Osteoblast (primary cell): Measurements from ENCODE around the gene THPO. TPM values are rescaled to one million over a fixed set of nuclear protein-coding genes. Genes with fewer than 3 reads are reported as not detected.
A peak's percentile ranks its signal among the peaks of the same experiment; 100 is the strongest.

Source experiments
- DNase-seq: peaks from one replicate; pipeline ENCODE4 v3.0.0; 2011; ENCODE audit warnings: low spot score, mixed read lengths; ENCODE audit not compliant: insufficient read length; ENCODE audit errors: missing footprints
- H2AFZ ChIP-seq: 2 replicates; pipeline ENCODE4 v1.6.0; 2011; ENCODE audit warnings: mild to moderate bottlenecking, low read length
- H3K27ac ChIP-seq: 2 replicates; pipeline ENCODE4 v1.5.1; 2011; ENCODE audit warnings: mild to moderate bottlenecking, low read depth, low read length, moderate library complexity
- H3K27me3 ChIP-seq: 2 replicates; pipeline ENCODE4 v1.6.0; 2012; ENCODE audit warnings: mild to moderate bottlenecking, control low read depth, inconsistent platforms, low read length, moderate library complexity; ENCODE audit not compliant: insufficient read depth
- H3K36me3 ChIP-seq: 2 replicates; pipeline ENCODE4 v1.5.1; 2011; ENCODE audit warnings: mild to moderate bottlenecking, low read length, control low read depth, moderate library complexity; ENCODE audit not compliant: insufficient read depth
- H3K4me1 ChIP-seq: 2 replicates; pipeline ENCODE4 v1.5.1; 2011; ENCODE audit warnings: mild to moderate bottlenecking, low read length, control low read depth, moderate library complexity; ENCODE audit not compliant: insufficient read depth
- H3K4me2 ChIP-seq: 2 replicates; pipeline ENCODE4 v1.6.0; 2011; ENCODE audit warnings: mild to moderate bottlenecking, low read length; ENCODE audit not compliant: insufficient read depth
- H3K4me3 ChIP-seq: fragments of 200-600 bp; sonication (generic); 3 replicates; pipeline ENCODE4 v1.5.1; 2012; ENCODE audit warnings: mild to moderate bottlenecking, low read length, inconsistent platforms; ENCODE audit not compliant: insufficient read depth
- H3K79me2 ChIP-seq: 2 replicates; pipeline ENCODE4 v1.6.0; 2012; ENCODE audit warnings: mild to moderate bottlenecking, low read length, control low read depth, inconsistent platforms; ENCODE audit not compliant: insufficient read depth
- H3K9me3 ChIP-seq: 2 replicates; pipeline ENCODE4 v1.5.1; 2011; ENCODE audit warnings: low read depth, low read length, control low read depth
- H4K20me1 ChIP-seq: 2 replicates; pipeline ENCODE4 v1.6.0; 2012; ENCODE audit warnings: mild to moderate bottlenecking, low read length, control low read depth; ENCODE audit not compliant: insufficient read depth
- CTCF ChIP-seq: IDR thresholded peaks from 2 replicates; pipeline ENCODE4 v1.5.1; 2011; ENCODE audit warnings: mild to moderate bottlenecking, low read depth, low read length, moderate library complexity; ENCODE audit errors: extremely low read depth
- total RNA-seq: library from RNA; depleted of rRNA; stranded (reverse); fragments of >200 nt; gene quantifications from 2 replicates; pipeline ENCODE4 v1.2.3, GENCODE V29; 2012

THPO gene
- total RNA-seq, 1 donor, result not detected

- no peak for DNase-seq
- H3K4me1 ChIP-seq, result peaks cover 45% of the 10 kb centered on the region
- H3K27me3 ChIP-seq, result no peaks in the 10 kb centered on the region
- H3K9me3 ChIP-seq, result no peaks in the 10 kb centered on the region
- no peak for TF ChIP-seq CTCF
- peak overlapping the region; percentile 59 for H3K4me3 ChIP-seq
- H4K20me1 ChIP-seq, result peaks cover 17% of the 10 kb centered on the region
- H3K27ac ChIP-seq, result peak overlapping the region; percentile 97
- H2AFZ ChIP-seq, result peak overlapping the region; percentile 46
- H3K36me3 ChIP-seq, result peaks cover 32% of the 10 kb centered on the region
- H3K4me2 ChIP-seq, result peak overlapping the region; percentile 94
- H3K79me2 ChIP-seq, result peaks cover 43% of the 10 kb centered on the region
Measured at GRCh38 chr3:184339001-184339400, 39.0 kb downstream of the THPO start.

GRCh38 chr3:184338511-184338945 is 39.5 kb downstream of the THPO start:
- Histone ChIP-seq H4K20me1 (peaks cover 22% of the 10 kb centered on the region), H3K36me3 (peaks cover 37% of the 10 kb centered on the region), H3K79me2 (peaks cover 47% of the 10 kb centered on the region), H3K27ac (peak overlapping the region; percentile 97), H3K4me1 (peaks cover 45% of the 10 kb centered on the region), H2AFZ (peak overlapping the region; percentile 46), H3K27me3 (no peaks in the 10 kb centered on the region), H3K4me3 (peak overlapping the region; percentile 59), H3K4me2 (peak overlapping the region; percentile 94), H3K9me3 (no peaks in the 10 kb centered on the region)
- peak; percentile 96 for DNase-seq
- TF ChIP-seq CTCF, result no peak

- Histone ChIP-seq H2AFZ (peak overlapping the region; percentile 45), H3K27ac (peak overlapping the region; percentile 97), H3K79me2 (peaks cover 53% of the 10 kb centered on the region), H3K9me3 (no peaks in the 10 kb centered on the region), H4K20me1 (peaks cover 25% of the 10 kb centered on the region), H3K4me2 (peak overlapping the region; percentile 94), H3K4me3 (peak overlapping the region; percentile 59), H3K4me1 (peaks cover 49% of the 10 kb centered on the region), H3K36me3 (peaks cover 39% of the 10 kb centered on the region), H3K27me3 (no peaks in the 10 kb centered on the region)
- DNase-seq, result no peak
- no peak for TF ChIP-seq CTCF
Measured at GRCh38 chr3:184337981-184338380, 40.0 kb downstream of the THPO start.

- DNase-seq, result peak; percentile 88
Measured at GRCh38 chr3:184337399-184337714, 40.6 kb downstream of the THPO start, which contains the start of gene FAM131A. TSS of gene FAM131A (plus strand) at chr3:184337600. CDS start at chr3:184337631, 31 bp downstream.

More at GRCh38 chr3:184337399-184337714, 40.6 kb downstream of the THPO start, which contains the start of gene FAM131A:
- Histone ChIP-seq H3K4me1 (peaks cover 55% of the 10 kb centered on the region), H3K4me2 (peak within 1 kb of the TSS; percentile 94), H3K79me2 (peaks cover 59% of the 10 kb centered on the region), H4K20me1 (peaks cover 27% of the 10 kb centered on the region), H3K36me3 (peaks cover 42% of the 10 kb centered on the region), H3K27me3 (no peaks in the 10 kb centered on the region), H3K4me3 (peak within 1 kb of the TSS; percentile 77), H3K9me3 (no peaks in the 10 kb centered on the region), H3K27ac (peak within 1 kb of the TSS; percentile 97), H2AFZ (peak within 1 kb of the TSS; percentile 45)
- no peak for TF ChIP-seq CTCF
